ENCODE data around the gene CFAP57.

- TF ChIP-seq, protein P1, sequence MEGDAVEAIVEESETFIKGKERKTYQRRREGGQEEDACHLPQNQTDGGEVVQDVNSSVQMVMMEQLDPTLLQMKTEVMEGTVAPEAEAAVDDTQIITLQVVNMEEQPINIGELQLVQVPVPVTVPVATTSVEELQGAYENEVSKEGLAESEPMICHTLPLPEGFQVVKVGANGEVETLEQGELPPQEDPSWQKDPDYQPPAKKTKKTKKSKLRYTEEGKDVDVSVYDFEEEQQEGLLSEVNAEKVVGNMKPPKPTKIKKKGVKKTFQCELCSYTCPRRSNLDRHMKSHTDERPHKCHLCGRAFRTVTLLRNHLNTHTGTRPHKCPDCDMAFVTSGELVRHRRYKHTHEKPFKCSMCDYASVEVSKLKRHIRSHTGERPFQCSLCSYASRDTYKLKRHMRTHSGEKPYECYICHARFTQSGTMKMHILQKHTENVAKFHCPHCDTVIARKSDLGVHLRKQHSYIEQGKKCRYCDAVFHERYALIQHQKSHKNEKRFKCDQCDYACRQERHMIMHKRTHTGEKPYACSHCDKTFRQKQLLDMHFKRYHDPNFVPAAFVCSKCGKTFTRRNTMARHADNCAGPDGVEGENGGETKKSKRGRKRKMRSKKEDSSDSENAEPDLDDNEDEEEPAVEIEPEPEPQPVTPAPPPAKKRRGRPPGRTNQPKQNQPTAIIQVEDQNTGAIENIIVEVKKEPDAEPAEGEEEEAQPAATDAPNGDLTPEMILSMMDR (IDR thresholded peaks at IDR 0.05 in 2 of 3, conservative IDR thresholded peaks at IDR 0.05 in 1 of 3; ENCODE audit: insufficient read depth in 2 of 3, low read depth in 1 of 3, low read length in 3 of 3) = no peak
- TF ChIP-seq TEAD4 (IDR thresholded peaks at IDR 0.05; ENCODE audit: low read length) = no peak
- no peak for TF ChIP-seq TEAD4 (CRISPR knock-in tag; IDR thresholded peaks at IDR 0.05; ENCODE audit: borderline replicate concordance)
- no peak for TF ChIP-seq ZBTB2 (IDR thresholded peaks at IDR 0.05)
Observed at GRCh38 chr1:43269627-43270375, 97.7 kb downstream of the CFAP57 start, which contains the start of gene TMEM125.

Data from K562 (cell line).